ENCODE data around the gene SMIM38. TPM values are rescaled to one million over a fixed set of nuclear protein-coding genes. Genes with fewer than 3 reads are reported as not detected.
"Not testable (repeated sequence)": the region's sequence is repeated elsewhere in the genome, so short reads cannot be mapped to it uniquely, and the experiment has no call there.

The SMIM38 gene
- total RNA-seq, 4 donors from 2014 or later = 0.45 to 2.3 (median 2.0) TPM; not detected in 1

GRCh38 chr11:69144316-69145049 is 11.3 kb upstream of the SMIM38 start:
- Histone ChIP-seq H3K4me1 (peaks cover 0 to 7% of the 10 kb centered on the region in 2 donors), H3K27ac (no peak overlapping the region), H3K36me3 (no peaks in the 10 kb centered on the region), H3K27me3 (no peaks in the 10 kb centered on the region), H3K9me3 (no peaks in the 10 kb centered on the region), H3K4me3 (replicated peaks in 1 of 3) (no peak overlapping the region)
- WGBS, 2 donors = 75% methylated on average over 7 of the region's 7 CpGs
- intact Hi-C loops (cut with DNase I) = no loop called here
- DNase-seq = no peak
- TF ChIP-seq POLR2A (IDR thresholded peaks at IDR 0.05) (no peak), CTCF (IDR thresholded peaks at IDR 0.05) (no peak)

GRCh38 chr11:69145050-69145380 is 10.7 kb upstream of the SMIM38 start:
- H3K4me3 ChIP-seq (replicated peaks in 1 of 3) = no peak overlapping the region
- 77 to 78% methylated on average over 4 of the region's 4 CpGs for WGBS, 2 donors
- no peak for DNase-seq
- H3K4me1 ChIP-seq = peaks cover 0 to 7% of the 10 kb centered on the region in 2 donors
- intact Hi-C loops (cut with DNase I) = no loop called here
- no peaks in the 10 kb centered on the region for H3K27me3 ChIP-seq
- TF ChIP-seq CTCF (IDR thresholded peaks at IDR 0.05) = no peak
- no peak for TF ChIP-seq POLR2A (IDR thresholded peaks at IDR 0.05)
- no peak overlapping the region for H3K27ac ChIP-seq
- no peaks in the 10 kb centered on the region for H3K9me3 ChIP-seq
- no peaks in the 10 kb centered on the region for H3K36me3 ChIP-seq

- TF ChIP-seq POLR2A (IDR thresholded peaks at IDR 0.05) = no peak
- TF ChIP-seq CTCF (IDR thresholded peaks at IDR 0.05) = no peak
- 94 to 97% methylated on average over 13 of the region's 13 CpGs for whole genome bisulfite sequencing, 2 donors
- DNase-seq = no peak
- Histone ChIP-seq H3K36me3 (no peaks in the 10 kb centered on the region), H3K27me3 (no peaks in the 10 kb centered on the region), H3K4me1 (no peaks in the 10 kb centered on the region), H3K4me3 (replicated peaks in 1 of 3) (no peak overlapping the region), H3K27ac (no peak overlapping the region), H3K9me3 (no peaks in the 10 kb centered on the region)
- intact Hi-C loops (cut with DNase I) = no loop called here
These were observed 7.4 kb upstream of the SMIM38 start for GRCh38 chr11:69148377-69148762.

- H3K36me3 ChIP-seq = no peaks in the 10 kb centered on the region
- no peak overlapping the region for H3K27ac ChIP-seq
- TF ChIP-seq CTCF (IDR thresholded peaks at IDR 0.05) (no peak), POLR2A (IDR thresholded peaks at IDR 0.05) (no peak)
- 90 to 92% methylated on average over 8 to 9 of the region's 9 CpGs for WGBS, 2 donors
- H3K4me1 ChIP-seq = no peaks in the 10 kb centered on the region
- H3K27me3 ChIP-seq = no peaks in the 10 kb centered on the region
- intact Hi-C loops (cut with DNase I) = no loop called here
- no peak for DNase-seq
- H3K4me3 ChIP-seq (replicated peaks in 1 of 3) = no peak overlapping the region
- no peaks in the 10 kb centered on the region for H3K9me3 ChIP-seq
These were observed 6.9 kb upstream of the SMIM38 start for GRCh38 chr11:69148806-69149205.

- DNase-seq; H3K4me3 ChIP-seq (replicated peaks in 1 of 3); H3K27me3 ChIP-seq; H3K36me3 ChIP-seq; H3K4me1 ChIP-seq; H3K27ac ChIP-seq; H3K9me3 ChIP-seq; intact Hi-C loops (cut with DNase I): not testable (repeated sequence)
- 92 to 93% methylated on average over 11 of the region's 11 CpGs for WGBS, 2 donors
These were observed 6.2 kb upstream of the SMIM38 start for GRCh38 chr11:69149338-69150045.
